GM12872 (cell line): Measurements from ENCODE around the gene TRIM2.

ENCODE experiments used
- TF ChIP-seq, protein P1 (sequence below): IDR thresholded peaks from 3 replicates; pipeline ENCODE4 v1.5.1; 2011; ENCODE audit warnings: low read depth, mild to moderate bottlenecking, low read length, moderate library complexity; ENCODE audit not compliant: insufficient read depth

The TRIM2 gene

GRCh38 chr4:153245775-153246174 lies 41.5 kb downstream of the TRIM2 start:
- TF ChIP-seq, protein P1, sequence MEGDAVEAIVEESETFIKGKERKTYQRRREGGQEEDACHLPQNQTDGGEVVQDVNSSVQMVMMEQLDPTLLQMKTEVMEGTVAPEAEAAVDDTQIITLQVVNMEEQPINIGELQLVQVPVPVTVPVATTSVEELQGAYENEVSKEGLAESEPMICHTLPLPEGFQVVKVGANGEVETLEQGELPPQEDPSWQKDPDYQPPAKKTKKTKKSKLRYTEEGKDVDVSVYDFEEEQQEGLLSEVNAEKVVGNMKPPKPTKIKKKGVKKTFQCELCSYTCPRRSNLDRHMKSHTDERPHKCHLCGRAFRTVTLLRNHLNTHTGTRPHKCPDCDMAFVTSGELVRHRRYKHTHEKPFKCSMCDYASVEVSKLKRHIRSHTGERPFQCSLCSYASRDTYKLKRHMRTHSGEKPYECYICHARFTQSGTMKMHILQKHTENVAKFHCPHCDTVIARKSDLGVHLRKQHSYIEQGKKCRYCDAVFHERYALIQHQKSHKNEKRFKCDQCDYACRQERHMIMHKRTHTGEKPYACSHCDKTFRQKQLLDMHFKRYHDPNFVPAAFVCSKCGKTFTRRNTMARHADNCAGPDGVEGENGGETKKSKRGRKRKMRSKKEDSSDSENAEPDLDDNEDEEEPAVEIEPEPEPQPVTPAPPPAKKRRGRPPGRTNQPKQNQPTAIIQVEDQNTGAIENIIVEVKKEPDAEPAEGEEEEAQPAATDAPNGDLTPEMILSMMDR: no peak

DNA sequence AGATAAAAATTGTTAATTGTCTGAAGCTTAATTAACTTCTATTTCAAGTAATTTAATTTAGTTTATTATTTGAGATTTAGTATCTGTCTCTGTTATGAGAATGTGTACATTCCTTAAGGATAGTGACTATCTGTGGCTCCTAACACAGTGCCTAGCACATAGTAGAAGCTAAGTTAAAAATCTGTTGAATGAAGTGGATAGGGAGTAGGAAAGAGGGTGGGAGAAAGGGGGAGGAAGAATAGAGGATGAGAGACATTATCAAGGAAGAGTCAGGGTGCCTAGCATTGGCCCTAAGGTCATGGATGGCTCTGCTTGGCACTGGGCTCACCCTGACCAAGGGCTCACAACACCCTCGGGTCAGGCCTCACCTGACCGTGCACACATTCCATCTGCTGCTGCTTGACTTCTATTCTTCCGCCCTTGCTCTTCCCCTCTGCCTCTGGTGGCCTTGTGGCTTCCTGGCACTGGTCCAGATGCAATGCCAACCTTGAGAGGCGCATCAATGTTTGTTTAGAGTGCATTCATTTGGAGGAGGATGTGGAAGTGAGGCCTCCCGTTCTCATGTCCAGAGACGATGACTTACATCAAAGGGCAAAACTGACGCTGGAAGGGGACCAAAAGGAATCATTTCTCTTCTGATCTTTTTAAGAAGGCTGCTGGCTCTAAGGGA lies 42.3 kb downstream of the TRIM2 start:
- TF ChIP-seq, protein P1: no peak

GRCh38 chr4:153247116-153247490 lies 42.9 kb downstream of the TRIM2 start:
- TF ChIP-seq, protein P1: no peak

DNA sequence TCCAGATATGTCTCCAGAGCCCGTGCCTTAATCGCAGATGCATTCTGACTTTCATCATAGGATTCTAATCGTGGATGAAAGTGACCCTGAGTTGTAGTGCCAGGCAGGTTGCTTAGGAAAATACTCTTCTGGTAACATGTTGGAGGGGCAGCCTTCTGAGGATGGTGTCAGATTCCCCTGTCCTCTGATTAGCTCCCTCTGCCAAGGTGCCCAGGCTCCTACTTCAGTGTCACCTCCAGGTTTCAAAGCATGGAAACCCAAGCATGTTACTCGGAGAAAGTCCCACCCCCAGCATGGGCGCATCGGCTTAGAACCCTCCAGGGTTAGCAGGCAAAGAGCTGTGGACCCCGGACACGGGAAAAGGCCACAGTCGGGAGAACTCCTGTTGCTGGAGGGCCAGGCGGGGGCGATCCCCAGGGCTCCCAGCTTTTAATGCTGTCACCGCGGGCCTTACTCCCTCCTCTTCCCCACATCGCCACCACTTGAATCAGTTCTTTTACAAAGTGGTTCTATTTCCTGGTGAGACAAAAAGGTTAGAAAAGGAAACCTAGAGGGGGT lies 44.5 kb downstream of the TRIM2 start:
- TF ChIP-seq, protein P1: no peak

GRCh38 chr4:153249199-153250041 lies 45.2 kb downstream of the TRIM2 start:
- TF ChIP-seq, protein P1: no peak

DNA sequence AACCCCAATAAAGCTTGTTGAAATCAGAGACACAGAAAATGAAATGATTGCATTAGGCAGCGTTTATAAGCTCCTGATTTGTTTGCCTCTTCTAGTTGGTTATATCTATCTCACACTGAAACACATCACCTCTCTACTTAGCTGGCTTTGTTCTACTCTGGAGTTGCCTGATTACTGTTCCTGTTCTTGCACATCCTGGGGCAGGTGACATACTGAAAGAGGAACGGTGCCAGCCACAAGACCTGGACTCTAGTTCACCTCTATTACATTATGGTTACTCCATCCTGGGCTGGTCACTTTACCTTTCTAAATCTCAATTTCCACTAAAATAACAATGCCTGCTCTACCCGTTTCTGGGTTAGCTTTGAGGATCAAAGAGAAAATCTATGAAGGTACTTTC lies 47.9 kb downstream of the TRIM2 start:
- TF ChIP-seq, protein P1: no peak

DNA sequence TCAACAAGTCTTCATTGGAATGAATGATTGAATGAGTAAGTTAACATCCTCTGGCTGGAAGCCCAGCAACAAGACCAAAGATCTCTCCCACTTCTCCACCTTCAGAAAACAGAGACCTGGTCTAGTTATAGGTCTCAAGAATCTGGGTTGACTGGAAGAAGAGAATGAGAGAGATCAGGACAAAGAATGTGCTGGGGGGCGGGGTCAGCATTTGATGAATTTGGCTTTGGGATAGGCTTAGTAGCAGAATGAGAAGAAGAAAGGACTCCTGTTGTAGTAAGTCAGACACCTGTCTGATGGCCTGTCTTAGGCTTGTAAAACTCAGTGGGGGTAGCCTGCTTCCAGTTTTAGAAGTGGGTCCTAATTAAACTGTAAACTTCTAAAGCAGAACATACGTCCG lies 51.0 kb downstream of the TRIM2 start:
- TF ChIP-seq, protein P1: no peak
